HG03196 (cell line): ENCODE results near the gene LOXL3.
A peak's percentile ranks its signal among the peaks of the same experiment; 100 is the strongest.

ENCODE experiments used
- ATAC-seq: cut with Tn5 transposase; IDR thresholded peaks from one replicate; pipeline ENCODE4 v1.9.1; 2021; ENCODE audit not compliant: unreplicated experiment

Gene LOXL3

DNA sequence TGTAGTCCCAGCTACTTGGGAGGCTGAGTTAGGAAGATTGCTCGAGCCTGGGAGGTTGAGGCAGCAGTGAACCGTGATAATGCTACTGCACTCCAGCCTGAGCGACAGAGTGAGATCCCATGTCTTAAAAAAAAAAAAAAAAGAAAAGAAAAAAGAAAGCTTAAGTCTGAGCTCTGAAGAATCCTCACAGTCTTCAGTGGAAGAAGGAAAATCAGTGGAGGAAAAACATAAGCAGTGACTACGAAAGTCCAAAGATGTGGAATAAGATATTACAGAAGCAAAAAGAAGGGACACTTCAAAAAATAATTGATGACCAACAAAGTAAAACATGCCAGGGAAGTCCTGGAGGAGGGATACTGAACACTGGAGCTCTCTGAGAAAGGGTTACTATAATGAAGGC lies 43.5 kb downstream of the LOXL3 start:
- ATAC-seq: no peak

DNA sequence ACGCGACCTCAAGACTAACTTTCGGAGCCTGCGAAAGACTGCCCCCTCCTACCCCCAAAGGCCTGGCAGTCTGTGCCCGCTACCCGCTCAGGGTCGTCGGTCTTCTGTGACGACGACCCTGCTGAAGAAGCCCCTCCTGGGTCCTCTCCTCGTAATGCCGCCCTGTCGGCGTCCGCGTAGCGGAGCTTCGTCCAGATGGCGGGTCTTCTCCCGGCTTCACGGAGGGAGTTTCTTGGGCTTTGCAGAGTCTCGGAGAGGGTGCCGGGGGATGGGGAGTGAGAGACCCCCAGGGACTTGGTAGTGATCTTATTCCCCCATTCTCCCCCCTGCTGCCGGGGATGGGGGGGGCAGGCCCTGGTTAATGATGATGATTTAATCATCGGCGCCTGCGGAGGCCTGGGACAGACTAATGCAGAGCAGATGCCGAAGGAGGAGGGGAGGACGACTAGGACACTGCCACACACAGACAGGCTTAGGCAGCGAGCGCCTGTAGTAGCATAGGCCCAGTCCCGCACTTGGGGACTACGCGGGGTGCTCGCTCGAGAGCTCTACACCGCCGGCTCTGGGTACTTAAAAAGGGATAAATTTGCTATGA lies 45.7 kb downstream of the LOXL3 start:
- peak; percentile 3 for ATAC-seq

DNA sequence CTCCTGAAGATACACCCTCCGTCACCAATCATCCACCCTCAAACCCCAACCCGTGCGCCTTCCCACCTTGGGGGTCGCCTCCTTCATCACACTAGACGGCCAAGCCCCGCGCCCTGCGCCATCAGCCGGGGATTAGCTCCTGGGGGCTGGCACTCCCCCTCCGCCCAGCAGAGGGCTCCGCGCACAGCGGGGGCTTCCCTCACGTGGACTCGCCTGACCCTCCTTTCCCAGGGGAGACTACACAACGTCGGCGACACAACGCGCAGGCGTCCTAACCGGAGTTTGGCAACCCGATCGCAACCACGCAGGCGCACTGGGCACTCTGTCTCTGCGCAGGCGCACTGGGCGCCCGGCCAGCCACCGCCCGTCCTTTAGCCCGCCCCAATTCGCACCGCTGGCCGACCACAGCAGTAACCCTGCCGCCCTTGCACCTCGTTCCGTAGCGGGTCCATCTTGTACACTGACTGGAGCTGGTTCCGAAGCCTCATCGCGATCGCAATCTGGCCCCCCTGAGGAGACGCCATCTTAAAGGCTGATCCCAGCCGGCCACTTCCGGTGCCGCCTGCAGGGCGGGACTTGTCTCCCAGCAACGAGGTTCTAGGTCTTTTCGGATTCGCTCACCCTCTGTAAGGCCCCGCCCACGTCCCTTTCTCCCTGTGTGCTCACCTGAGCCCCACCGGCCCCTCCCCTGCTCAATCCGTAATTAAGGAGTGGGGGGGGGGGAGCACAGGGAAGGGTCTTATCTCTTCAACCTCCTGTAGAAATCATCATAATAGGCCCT lies 46.4 kb downstream of the LOXL3 start, which contains the start of gene PCGF1:
TSS of gene PCGF1 (minus strand) at position 551 of the 781 bp plus-strand sequence. CDS start at position 524, 27 bp downstream.
- ATAC-seq: peak; percentile 75

DNA sequence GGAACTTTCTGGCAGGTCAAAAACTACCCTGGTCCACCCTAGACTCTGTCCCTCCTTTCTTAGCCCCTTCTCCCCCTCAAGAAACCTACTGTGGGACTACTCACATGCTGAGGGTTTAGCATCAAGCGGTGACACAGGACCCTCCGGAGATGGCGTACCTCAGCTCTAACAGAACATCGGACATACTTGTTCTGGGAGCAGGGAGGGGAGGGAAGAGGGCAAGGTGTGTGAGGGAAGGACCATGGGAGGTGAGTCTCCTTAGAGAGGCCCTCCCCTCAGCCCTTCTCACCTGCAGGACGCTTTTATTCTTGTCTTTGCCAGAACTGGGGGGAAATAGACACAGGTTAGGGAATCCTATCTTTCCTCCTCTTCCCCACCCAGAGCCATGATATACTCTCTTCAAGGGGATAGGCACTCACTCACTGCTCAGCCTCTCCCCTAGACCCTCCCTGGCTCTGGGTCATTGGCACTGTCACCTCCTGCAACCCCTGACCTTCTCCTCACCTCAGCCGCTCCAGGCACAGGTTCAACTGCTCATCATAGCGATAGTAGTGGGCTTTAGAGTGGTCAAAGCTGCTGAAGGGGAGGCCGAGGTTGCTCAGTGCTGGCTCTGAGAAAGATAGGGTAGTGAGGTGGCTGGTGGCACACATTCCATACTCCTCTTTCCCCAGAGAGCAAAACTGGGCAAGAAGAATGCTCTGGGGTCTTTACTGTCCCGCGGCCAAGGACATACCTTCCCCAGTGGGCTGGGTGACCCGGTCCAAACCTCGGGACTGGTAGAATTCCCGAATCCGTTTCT lies 48.1 kb downstream of the LOXL3 start:
- ATAC-seq: no peak

DNA sequence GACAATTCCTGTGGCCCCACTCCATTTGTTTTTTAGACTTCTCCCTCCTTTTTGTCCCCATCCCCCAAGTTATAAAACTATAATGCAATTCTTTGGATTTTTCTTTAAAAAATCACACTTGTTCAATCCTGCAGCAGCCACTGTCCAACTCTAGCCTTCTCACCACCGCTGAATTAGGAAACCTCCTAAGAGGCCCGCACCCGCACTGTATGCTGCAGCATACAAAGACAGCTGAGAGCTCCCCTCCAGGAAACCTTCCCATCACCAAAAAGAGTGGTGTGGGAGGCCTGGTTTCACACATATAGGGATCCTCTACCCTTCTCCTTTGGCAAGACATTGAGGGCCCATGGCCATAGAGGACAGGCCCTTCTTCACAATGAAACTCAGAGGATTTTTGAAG lies 49.2 kb downstream of the LOXL3 start:
- ATAC-seq: no peak

DNA sequence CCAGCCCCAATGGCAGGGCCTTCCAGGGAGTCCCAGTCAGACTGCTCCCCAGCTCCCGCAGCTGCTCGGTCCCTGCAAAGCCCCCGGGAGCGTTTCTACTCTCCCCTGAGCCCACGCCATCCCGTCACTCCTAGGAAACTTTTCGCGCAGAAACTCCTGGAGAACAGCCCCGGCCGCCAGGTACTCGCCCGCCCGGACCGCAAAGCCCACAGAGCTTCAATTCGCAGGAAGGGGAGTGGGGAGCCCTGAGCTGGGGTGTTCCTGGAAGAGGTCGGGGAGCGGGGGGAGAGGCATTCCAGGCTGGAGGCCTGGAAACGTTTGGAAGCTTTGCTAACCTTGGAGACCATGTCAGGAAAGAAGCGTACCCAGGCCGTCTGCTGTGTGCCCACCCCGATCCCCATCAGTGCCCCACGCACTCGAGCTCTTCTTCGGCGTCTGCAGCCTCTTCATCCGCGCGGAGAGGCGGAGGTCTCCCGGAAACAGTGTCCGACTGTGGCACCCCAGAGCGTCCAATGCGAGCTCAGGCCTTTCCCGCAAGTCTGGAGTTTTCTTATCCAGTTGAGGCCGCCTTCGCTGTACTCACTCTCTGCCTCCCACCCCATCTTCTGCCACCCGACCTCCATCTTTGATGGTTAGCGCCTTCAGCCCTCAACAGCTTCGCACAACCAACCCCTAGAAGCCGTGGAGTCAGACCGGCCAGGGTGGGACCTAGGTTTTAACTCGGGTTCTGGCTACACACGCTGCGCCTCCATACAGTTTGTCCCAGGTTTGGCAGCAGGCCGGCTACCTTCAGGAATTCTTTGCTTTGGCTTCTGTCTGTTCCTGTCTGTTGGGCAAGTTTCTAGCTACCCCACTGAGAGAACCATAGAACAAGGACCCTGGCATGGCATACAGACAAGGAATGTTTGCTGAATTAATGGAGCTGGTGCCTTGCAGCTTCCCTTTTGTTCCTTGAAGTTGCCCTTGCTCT lies 50.0 kb downstream of the LOXL3 start:
- ATAC-seq: no peak

DNA sequence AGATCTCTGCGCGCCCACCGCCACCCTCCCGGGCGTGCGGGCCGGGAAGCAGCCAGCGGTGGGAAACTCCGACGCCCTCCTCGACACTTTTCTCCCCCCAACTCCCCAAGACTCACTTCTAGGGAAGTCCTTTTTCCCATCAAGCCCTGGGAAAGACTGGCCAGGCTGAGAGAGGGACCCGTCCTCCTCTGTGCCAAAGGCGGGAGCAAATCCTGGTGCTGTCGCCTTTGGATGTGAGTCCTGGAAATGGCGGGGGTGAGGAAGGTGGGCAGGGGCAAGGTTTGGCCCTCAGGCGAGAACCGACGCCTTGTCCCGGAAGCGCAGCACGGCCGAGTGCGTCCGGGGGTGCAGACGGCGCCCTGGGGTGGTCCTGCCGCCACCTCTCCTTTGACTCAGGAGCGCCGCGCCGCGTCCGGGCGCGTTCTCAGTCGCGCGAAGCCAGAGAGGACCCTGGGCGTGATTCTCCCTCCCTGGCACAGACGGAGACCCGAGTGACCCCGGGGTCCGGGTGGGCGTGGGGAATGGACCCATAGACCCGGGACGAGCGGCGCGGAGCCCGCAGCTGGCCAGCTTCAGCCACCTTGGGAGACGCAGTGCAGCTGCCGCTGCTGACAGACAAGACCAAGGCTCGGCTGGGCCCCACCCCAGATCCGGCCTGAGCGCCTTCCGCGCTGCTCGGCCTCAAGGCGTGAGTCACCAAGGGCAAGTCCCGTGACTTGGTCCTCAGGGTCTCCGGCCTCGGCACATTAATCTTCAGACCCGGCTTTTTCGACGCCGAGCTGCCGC lies 50.8 kb downstream of the LOXL3 start:
- peak; percentile 33 for ATAC-seq

DNA sequence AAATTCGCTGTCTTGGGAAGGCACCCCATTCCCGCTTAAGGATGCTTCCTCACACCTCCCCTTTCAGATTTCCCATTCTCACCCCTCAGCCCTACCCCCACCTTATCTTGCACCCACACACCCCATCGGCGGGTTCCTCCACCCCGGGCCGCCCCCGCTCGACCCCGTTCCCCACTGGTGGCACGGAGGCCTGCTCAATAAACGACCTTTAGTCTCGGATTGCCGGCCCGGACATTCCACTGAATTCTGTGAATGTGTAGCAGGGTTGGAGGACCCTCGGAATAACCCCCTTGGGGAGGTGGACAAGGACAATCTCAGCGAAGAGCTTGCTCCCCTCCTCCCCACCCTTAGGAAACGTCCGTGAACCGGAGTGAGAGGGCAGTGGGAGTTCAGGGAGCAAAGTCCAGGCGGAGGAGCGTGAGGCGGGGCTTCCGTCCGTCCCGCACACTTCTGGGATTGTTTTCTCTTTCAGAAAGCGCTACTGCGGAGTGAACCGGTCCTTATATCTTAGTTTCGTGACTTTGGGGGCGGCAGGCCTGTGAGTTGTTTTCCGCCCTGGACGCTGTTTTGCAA lies 51.5 kb downstream of the LOXL3 start:
- no peak for ATAC-seq

DNA sequence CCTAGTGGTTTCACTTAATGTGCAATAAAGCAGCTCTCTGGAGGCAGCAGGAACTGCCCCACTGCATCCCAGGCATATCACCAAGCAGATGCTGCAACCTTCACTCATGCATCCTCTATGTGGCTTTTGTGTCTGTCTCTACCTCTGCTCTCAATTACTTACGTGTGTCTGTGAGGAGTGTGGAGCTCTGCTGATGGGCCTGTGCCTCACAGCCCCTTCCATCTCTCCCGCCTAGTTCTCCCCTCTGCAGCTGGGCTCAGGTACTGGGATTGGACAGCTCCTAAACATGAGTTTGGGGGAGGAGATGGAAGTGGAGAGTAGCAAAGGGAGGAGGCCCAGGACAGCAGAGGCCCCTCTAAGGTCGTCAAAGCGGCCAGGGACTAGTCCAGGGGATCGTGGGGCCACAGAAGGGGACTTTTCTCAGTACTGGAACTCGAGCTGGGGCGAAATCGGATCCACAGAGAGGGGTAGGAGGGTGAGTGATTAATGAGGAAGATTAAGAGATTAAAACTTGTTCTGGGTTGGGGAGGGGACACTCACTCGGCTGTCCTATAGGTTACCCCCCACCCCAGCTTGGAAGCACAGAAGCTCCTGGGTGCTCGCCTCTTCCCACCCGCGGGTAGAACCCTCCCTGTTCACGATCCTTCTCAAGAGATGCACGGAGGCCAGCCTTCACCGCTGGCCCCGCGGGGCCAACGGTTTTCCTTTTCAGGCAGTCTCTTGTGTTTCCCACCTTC lies 52.2 kb downstream of the LOXL3 start:
- no peak for ATAC-seq

DNA sequence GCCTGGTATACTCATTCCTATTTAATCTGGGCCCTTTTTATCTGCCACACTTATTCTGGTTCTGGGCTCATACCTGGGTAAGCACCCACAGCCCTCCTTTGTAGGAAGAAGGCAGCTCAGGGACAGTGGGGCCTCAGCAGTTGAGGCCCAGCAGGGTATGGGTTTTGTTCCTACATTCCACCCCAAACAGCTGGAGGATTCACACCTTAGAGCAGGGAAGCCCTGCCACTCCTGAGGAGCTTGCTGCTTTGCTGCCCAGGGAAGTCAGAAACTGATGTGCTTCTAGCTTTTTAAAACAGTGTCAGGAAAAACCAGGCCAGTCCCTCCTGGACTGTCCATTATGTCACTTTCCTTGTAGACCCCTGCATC lies 53.2 kb downstream of the LOXL3 start:
- ATAC-seq: no peak

DNA sequence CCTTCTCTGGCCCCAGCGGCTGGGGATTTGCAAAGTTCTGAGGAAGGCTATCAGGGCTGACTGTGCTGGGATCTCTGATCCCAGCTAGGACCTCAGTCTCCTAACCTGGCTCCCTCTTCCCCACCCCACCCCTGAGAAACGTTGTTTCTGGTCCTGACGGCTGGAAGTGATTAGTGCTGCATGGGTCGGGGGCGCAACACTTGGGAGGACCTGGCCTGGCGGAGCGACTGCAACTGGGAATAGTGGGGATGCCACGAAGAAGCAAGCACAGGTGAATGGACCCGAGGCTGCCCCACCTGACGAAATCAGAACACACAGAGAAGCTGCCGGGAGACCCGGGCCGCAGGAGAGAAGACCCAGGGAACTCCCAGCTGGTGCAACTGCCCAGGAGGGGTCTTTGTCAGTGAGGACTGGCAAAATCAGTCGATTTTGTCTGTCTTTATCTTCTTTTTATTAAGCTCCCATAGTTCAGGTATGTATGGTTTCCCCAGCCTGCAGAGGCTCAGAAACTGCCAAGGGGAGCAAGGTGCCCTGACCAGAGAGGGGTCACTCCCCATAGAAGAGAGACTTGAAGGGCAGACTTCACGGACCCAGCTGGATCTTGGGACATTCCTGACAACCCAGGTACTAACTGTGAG lies 53.7 kb downstream of the LOXL3 start:
- no peak for ATAC-seq

DNA sequence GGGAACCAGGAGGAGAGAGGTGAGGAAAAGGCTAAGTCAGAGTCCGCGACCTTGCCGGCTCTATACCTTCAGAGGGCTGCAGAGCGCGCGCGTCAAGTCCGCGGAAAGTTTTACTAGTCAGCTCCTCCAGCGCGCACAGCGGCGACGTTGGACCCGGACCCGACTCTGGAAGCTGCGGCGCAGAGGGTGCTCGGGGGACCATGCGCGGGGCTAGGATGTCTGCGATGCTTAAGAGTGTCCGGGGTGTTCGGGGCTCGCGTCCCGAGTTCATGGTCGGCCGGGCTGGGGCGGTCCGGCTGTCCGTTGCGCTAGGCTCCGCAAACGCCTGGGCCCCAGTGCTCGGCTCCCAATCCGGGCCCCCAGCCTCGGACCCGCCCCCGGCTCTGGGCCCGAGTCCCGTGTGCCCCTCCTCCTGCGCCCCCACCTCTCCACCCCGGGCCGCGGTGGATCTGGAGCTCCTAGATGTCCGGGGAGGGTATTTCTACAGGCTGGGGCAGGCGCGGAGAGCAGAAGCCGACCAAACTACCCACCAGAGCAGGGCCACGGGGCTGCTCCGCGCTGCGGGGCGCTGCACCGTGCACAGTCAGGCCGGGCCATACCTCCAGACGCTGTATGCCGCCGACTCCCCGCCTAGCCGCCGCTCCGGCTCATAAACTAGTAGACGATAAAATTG lies 54.3 kb downstream of the LOXL3 start, which contains the start of gene LBX2:
TSS of gene LBX2 (minus strand) at position 337 of the 673 bp plus-strand sequence. CDS start at position 271, 66 bp downstream.
- ATAC-seq: no peak

DNA sequence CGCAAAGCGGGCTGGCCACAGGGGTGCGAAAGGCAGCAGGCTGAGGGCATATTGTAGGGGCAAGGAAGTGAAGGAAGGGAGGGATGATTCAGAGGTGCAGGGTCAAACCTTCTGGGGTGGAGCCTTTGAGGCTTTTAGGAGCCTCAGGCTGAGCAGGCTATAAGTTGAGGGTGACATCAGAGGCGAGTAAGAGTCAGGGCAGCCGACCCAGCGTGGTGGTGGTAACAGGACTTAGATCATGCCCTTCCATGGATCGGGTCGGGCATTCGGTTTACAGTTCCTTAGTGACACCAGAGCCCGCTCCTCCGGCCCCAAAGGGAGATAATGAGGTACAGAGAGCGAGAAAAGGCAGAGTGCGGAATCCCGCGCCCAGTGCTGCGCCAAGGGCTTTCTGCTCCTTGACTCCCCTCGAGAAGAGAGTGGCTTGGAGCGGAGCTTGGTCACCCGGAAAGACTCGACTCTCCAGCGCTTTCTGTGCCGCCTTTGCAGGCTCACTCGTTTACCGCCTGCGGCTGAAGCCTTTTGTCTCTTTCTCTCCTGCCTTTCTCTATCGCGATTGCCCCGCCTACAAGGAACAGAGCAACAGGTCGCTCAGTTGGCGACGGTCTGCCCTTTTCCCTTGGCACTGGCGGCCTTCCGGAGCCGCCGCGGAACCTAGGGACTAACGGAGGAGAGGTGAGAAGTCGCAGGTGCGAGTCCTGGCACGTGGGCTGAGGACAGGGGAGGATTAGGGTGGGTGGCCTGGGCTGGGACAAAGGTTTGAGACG lies 55.1 kb downstream of the LOXL3 start:
- no peak for ATAC-seq

DNA sequence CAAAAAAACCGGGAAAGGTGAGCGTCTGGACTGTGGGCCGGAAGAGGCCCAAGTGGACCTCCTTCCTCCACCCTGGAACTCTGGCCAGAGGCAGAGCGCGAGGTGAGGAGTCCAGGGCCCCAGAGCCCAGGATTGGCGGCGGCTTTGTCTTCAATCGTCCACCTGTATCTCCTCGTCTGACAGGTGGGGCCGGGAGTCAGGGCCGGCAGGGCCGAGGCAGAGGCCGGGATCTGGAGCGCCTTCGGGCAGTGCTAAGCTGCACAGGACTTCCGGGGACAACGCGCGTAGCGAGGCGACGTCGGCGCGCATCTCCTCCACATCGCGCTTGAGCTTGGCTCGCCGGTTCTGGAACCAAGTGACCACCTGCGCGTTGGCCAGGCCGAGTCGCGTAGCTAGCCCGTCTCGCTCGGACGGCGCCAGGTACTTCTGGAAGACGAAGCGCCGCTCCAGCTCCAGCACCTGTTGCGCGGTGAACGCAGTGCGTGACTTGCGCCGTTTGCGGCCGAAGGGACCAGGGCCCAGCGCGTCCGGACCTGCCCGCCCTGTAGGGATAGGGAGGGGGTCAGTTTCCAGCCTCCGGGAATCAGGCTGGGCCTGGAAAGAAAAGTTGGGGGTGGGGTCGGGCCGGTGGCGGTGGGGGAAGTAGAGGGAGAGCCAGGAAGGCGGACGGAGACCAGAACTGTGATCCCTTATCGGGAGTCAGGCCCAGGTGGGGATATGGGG lies 55.8 kb downstream of the LOXL3 start:
- no peak for ATAC-seq

DNA sequence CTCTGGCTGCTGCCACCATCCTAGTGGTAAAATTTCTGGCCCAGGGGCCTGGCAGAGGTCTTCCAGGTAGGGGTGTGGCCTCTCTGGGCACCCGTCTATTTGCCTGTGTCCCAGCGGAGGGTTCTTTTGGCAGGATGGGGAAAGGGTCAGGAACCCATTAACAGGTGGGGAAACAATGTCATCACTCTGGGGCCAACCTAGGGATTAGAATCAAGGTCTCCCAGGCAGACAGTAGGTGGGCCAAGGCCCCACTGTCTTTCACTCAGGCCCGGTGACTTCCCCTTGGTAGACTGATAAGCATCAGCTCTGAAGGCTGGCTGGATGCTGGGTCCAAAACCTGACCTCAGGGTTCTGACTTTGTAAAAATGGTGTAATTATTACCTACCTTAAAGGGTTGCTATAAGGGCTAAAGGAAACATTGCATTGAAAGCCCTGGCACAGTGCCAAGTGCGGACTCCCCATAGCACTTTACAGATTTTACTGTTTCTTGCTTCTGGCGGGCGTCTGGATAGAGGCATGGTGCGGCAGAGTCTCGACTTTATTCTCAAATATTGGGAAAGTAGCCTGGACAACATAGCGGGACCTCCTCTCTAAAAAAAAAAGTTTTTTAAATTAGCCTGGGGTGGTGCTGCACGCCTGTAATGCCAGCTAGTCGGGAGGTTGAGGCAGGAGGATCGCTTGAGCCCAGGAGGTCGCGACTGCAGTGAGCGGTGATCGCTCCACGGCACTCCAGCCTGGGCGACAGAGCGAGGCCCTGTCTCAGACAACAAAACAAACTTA lies 56.6 kb downstream of the LOXL3 start:
- ATAC-seq: no peak

DNA sequence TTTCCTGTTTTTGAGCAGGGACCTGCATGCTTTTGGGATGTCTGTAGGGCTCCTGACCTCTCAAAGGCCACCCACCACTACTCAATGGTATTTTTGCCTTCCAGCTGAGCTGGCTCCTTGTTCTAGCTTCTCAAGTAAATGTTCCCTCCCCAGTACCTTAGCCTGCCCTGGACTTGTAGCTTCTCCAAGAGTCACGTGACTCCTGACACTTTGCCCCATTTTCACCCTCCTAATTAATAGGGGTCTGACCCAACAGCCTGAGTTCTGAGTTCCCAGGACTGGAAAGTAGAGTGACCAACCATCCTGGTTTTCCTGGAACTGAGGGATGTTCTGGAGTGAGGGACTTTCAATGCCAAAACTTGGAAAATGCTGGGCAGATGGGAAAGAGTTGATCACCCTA lies 58.3 kb downstream of the LOXL3 start:
- ATAC-seq: no peak
